Colonic mucosa (tissue), 4 donors: Measurements from ENCODE around the gene TMPRSS11F. TPM values are rescaled to one million over a fixed set of nuclear protein-coding genes. Genes with fewer than 3 reads are reported as not detected.

Experiments used
- DNase-seq: peaks from one replicate; pipeline ENCODE4 v3.0.0-alpha.2; 2020
- H3K27ac ChIP-seq: fragments of 200-600 bp; one replicate; pipeline ENCODE4 v1.8.0; 2021
- H3K27me3 ChIP-seq: fragments of 200-600 bp; one replicate; pipeline ENCODE4 v1.8.0; 2021
- H3K36me3 ChIP-seq: fragments of 200-600 bp; one replicate; pipeline ENCODE4 v1.8.0; 2021
- H3K4me1 ChIP-seq: fragments of 200-600 bp; one replicate; pipeline ENCODE4 v1.8.0; 2021; ENCODE audit warnings: mild to moderate bottlenecking
- H3K4me3 ChIP-seq: fragments of 200-600 bp; one replicate; pipeline ENCODE4 v1.8.0; 2021
- H3K9ac ChIP-seq, 2 donors: one replicate each; pipeline ENCODE4 v1.7.0; 2013; ENCODE audit warnings: control low read depth in 2 of 2, low read depth in 2 of 2, low read length in 2 of 2
- H3K9me3 ChIP-seq: fragments of 200-600 bp; one replicate; pipeline ENCODE4 v1.8.0; 2021
- CTCF ChIP-seq: fragments of 200-600 bp; IDR thresholded peaks from one replicate; pipeline ENCODE4 v1.8.0; 2022; ENCODE audit warnings: antibody characterized with exemption, mild to moderate bottlenecking
- intact Hi-C: fragments of 100-400 bp; cut with DNase I; formaldehyde crosslinking; loops from one replicate; pipeline ENCODE4 v1.14.1; 2022
- total RNA-seq, 2 donors: library from RNA; stranded (reverse); fragmentation: NEBNext Ultra II Directional in 1 of 2; extraction: Animal tissue kit (Norgen Biotek cat#: 25700) in 1 of 2; gene quantifications; one replicate each; pipeline ENCODE4 v1.2.1, GENCODE V29; 2021
- donor health status: healthy.
- donor health status: DM: no; HTN: no; CAD: no.
- donor health status: DM: no; HTN: no; CAD: no.

TMPRSS11F gene
- total RNA-seq, 2 donors from 2014 or later: not detected

GRCh38 chr4:68124262-68124661 is 5.4 kb downstream of the TMPRSS11F start:
- no peaks in the 10 kb centered on the region for H3K9me3 ChIP-seq
- intact Hi-C loops: no loop called here
- no peak overlapping the region for H3K4me3 ChIP-seq
- DNase-seq: no peak
- H3K36me3 ChIP-seq: no peaks in the 10 kb centered on the region
- no peak overlapping the region for H3K9ac ChIP-seq
- no peak for TF ChIP-seq CTCF
- no peak overlapping the region for H3K27ac ChIP-seq
- H3K4me1 ChIP-seq: no peaks in the 10 kb centered on the region
- H3K27me3 ChIP-seq: no peaks in the 10 kb centered on the region

- no peak for DNase-seq
- Histone ChIP-seq H3K4me1 (no peaks in the 10 kb centered on the region), H3K9ac (no peak overlapping the region), H3K9me3 (no peaks in the 10 kb centered on the region), H3K27me3 (no peaks in the 10 kb centered on the region), H3K4me3 (no peak overlapping the region), H3K36me3 (no peaks in the 10 kb centered on the region), H3K27ac (no peak overlapping the region)
- no peak for TF ChIP-seq CTCF
- intact Hi-C loops: no loop called here
Observed at GRCh38 chr4:68123525-68123924, 6.1 kb downstream of the TMPRSS11F start.

GRCh38 chr4:68119921-68120320 is 9.7 kb downstream of the TMPRSS11F start:
- Histone ChIP-seq H3K4me1 (no peaks in the 10 kb centered on the region), H3K9me3 (no peaks in the 10 kb centered on the region), H3K36me3 (no peaks in the 10 kb centered on the region), H3K27me3 (no peaks in the 10 kb centered on the region), H3K27ac (no peak overlapping the region), H3K9ac (no peak overlapping the region), H3K4me3 (no peak overlapping the region)
- no peak for TF ChIP-seq CTCF
- intact Hi-C loops: no loop called here
- DNase-seq: no peak

GRCh38 chr4:68110441-68110840 is 19.2 kb downstream of the TMPRSS11F start:
- no peak for TF ChIP-seq CTCF
- no peak for DNase-seq
- no peaks in the 10 kb centered on the region for H3K27me3 ChIP-seq
- no peak overlapping the region for H3K27ac ChIP-seq
- no peak overlapping the region for H3K4me3 ChIP-seq
- H3K4me1 ChIP-seq: no peaks in the 10 kb centered on the region
- H3K9me3 ChIP-seq: no peaks in the 10 kb centered on the region
- intact Hi-C loops: no loop called here
- no peaks in the 10 kb centered on the region for H3K36me3 ChIP-seq
- no peak overlapping the region for H3K9ac ChIP-seq

GRCh38 chr4:68109868-68110267 is 19.8 kb downstream of the TMPRSS11F start:
- H3K9me3 ChIP-seq: no peaks in the 10 kb centered on the region
- H3K4me3 ChIP-seq: no peak overlapping the region
- intact Hi-C loops: no loop called here

More at GRCh38 chr4:68109868-68110267, 19.8 kb downstream of the TMPRSS11F start:
- Histone ChIP-seq H3K27ac (no peak overlapping the region), H3K4me1 (no peaks in the 10 kb centered on the region), H3K9ac (no peak overlapping the region), H3K36me3 (no peaks in the 10 kb centered on the region), H3K27me3 (no peaks in the 10 kb centered on the region)
- no peak for DNase-seq
- no peak for TF ChIP-seq CTCF
